ACHN (cell line): ENCODE measurements around the gene ZSWIM2.
A peak's percentile ranks its signal among the peaks of the same experiment; 100 is the strongest.
"Not testable (repeated sequence)": the region's sequence is repeated elsewhere in the genome, so short reads cannot be mapped to it uniquely, and the experiment has no call there.

Experiments
- DNase-seq: peaks from one replicate; pipeline ENCODE4 v3.0.0-alpha.2; 2015
- in situ Hi-C: cut with HindIII; loops from 2 replicates; pipeline ENCODE4 v1.10.0; 2017; ENCODE audit warnings: low sequenced_read_pairs, low pct_ligation_motif_present, low pct_unique_long_range_greater_than_20kb

Gene ZSWIM2, protein sequence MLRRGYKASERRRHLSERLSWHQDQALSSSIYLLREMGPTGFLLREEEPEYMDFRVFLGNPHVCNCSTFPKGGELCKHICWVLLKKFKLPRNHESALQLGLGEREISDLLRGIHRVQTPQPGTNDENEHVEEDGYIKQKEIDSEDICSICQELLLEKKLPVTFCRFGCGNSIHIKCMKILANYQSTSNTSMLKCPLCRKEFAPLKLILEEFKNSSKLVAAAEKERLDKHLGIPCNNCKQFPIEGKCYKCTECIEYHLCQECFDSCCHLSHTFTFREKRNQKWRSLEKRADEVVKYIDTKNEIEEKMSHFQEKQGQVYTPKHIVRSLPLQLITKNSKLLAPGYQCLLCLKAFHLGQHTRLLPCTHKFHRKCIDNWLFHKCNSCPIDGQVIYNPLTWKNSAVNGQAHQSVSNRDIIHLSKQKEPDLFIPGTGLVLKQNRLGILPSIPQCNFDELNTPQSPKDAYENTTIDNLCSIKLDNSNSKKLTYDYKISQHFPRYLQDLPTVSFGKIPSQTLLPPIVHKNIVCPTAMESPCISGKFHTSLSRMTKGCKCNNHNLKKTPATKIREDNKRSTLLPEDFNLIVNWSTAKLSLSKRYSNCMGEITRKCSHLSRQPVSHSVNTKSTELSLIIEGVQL

DNA sequence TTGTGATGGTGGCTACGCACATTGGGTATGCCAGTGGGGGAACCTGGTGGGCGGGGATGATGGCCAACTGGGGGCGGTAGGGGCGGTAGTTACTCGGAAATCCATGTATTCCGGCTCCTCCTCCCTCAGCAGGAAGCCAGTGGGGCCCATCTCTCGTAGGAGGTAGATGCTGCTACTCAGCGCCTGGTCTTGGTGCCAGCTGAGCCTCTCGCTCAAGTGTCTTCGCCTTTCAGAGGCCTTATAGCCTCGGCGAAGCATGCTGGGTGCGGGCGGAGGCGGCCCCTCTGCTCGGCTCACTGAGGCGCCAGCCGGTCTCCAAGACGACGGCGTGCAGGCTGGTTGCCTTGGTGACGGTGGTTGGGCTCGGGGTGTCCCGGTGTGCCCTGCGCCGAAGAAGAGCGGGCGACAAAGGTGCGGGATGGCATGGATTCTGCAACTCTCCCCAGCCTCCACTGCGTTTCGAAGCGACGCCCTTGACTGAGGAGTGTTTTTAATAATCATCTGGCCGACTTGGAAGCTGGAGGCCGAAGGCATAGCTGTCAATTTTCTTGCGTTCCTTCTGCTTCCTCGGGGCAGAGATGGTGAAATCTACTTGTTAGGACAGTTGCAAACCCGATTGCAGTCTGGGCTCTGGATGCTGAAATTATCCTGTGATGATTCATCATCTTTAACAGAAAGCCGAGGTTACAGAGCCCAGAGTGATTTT lies at the start of gene ZSWIM2:
Gene ZSWIM2 (minus strand): TSS at position 298 of the 706 bp plus-strand sequence. CDS start 40 bp downstream, at position 258.
- in situ Hi-C loops, result no loop called here

DNA sequence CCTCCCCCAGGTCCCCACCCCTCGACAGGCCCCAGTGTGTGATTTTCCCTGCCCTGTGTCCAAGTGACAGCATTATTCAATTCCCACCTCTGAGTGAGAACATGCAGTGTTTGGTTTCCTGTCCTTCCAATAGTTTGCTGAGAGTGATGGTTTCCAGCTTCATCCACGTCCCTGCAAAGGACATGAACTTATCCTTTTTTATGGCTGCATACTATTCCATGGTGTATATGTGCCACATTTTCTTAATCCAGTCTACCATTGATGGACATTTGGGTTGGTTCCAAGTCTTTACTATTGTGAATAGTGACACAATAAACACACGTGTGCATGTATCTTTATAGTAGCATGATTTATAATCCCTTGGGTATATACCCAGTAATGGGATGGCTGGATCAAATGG lies 47.2 kb upstream of the ZSWIM2 start:
- DNase-seq, in situ Hi-C loops: not testable (repeated sequence)

More for the DNA sequence above, at the start of gene ZSWIM2:
- DNase-seq, result peak; percentile 84

GRCh38 chr2:186895451-186895850 lies 46.5 kb upstream of the ZSWIM2 start:
- DNase-seq, result no peak
- in situ Hi-C loops, result no loop called here

DNA sequence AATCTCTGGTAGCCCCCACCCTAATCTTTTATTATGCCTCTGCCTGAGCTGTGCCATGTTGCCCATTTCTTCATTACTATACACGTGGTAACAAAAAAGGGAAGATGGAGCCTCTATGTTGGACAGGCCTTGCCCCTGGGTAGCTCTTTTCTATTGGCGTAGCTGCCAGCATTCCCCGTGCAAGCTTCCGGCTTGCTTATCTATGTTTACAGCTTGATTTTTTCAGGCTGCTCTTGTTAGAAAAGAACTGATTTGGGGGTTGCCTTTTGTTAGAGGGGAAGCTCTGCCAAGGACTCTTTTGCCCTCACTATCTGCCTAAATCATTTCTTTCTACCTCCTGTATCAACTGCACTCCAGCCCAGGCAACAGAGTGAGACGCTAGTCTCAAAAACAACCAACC lies 45.5 kb upstream of the ZSWIM2 start:
- in situ Hi-C loops, result no loop called here
- no peak for DNase-seq

DNA sequence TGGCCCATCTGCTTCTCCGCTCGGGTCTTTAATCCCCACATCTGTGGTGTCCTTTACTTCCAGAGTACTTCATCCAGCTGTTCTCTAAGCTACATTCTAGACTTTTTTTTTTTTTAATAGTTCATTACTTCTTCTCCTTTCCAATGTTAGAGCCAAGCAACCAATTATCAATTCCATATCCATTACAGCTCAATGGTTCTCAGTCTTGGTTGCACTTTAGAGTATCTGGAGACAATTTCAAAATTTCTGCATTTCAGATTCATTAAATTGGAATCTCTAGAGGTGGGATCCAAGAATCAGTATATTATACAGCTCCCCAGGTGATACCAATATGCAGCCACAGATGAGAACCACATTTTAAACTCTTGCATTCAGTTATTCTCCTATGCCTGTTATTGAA lies 43.9 kb upstream of the ZSWIM2 start:
- in situ Hi-C loops, result no loop called here
- no peak for DNase-seq

DNA sequence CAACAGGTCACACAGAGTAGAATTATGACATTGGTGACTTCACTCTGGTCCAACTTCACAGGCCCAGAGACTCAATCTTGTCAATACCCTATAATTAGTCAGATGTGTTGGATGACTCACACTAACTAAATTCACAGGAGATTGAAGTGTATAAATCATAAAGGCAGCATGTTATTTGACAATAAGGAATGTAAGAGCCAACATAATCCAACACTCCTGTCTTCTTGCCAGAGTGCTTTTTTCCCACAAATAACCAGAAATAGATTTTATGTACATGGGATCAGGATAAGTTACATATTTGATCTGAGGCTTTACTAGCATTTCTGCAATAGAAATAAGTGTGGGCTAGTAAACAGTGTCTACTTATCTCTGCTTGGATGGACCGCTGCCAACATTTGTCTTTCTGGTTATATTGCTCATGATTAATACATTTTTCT lies 42.2 kb upstream of the ZSWIM2 start:
- no peak for DNase-seq

GRCh38 chr2:186889101-186889879 lies 40.3 kb upstream of the ZSWIM2 start:
- in situ Hi-C loops, result no loop called here
- no peak for DNase-seq

More for the DNA sequence above, 42.2 kb upstream of the ZSWIM2 start:
- in situ Hi-C loops, result no loop called here

DNA sequence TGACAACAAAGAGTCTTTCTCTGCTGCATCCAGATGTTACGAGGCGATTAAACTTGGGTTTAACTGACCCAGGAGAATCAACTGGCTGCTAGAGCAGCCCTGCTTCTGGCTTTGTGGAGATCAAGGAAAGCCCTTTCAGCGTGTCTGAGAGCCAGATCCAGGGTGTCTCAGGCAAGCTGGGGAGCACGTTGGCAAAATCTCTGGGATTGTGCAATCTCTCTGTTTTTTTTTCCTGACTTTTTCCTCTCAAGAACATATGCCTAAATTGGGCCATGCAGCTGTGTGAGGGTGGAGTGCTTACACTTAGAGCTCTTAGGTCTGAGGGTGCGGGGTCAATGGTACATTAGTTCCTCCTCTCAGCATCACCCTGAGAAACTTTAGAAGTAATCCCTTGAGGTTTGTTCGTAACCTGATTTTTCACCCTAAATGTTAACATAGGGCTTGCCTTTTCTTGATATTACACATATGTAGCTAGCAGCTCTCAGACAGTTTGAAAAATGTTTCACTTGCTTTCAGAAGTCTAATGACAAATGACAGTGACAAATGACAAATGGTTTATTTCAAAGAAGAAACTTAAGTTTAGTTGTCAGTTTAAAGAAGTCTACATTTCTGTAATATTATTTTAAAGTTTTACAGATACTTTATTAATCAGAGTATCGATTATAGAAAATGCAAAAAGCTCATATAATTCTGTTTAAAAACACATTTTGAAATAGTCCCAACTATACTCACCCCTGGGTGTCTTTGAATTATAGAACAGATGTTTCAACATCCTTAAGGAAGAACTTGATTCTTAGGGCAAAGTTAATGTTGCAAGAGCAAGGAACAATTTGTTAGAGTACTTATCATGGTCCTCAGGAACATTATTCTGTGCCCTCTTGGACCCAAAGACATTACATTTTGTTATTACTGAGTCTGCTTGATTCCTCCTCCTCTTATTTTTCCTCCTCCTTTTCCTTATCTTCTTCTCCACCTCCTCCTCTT lies 38.4 kb upstream of the ZSWIM2 start:
- DNase-seq, result no peak
- in situ Hi-C loops, result no loop called here

DNA sequence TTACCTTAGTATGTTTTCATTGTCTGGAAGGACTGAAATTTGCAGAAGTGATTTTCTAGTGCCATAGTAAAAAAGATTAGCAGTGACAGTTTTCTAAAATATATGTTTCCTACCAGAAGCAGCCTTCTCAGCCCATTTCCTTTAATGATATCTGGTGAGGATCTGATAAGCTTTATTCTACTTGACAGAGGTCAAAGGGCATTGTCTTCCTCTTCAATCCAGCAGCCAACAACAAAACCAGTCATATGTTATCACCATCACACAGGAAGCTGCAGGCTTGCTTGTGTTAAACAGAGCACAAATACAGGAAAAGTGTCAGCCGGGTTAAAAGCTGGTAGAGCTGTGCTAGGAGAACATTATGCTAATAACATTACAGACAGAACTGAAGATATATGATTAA lies 35.6 kb upstream of the ZSWIM2 start:
- DNase-seq, result no peak
- in situ Hi-C loops, result no loop called here

DNA sequence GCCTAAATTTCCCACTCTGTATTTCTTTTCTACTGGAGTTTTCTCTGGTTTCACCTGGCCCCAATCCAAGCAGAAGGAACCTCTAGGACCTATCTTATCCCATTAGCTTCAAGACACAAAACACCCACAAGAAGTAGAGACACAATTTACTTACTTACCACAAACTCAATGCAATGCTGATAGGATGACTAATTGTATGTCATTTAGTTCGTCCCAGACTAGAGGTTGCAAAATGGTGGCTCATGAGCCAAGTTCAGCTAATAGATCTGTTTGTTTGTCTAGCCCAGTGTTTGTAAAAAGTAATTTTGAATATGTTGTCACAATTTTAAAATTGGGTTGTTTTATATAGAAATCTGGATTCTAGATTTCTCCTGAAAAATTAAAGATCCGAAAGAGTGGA lies 34.7 kb upstream of the ZSWIM2 start:
- no peak for DNase-seq
- in situ Hi-C loops, result no loop called here

GRCh38 chr2:186882511-186883071 lies 33.6 kb upstream of the ZSWIM2 start:
- in situ Hi-C loops, result no loop called here
- DNase-seq, result no peak

DNA sequence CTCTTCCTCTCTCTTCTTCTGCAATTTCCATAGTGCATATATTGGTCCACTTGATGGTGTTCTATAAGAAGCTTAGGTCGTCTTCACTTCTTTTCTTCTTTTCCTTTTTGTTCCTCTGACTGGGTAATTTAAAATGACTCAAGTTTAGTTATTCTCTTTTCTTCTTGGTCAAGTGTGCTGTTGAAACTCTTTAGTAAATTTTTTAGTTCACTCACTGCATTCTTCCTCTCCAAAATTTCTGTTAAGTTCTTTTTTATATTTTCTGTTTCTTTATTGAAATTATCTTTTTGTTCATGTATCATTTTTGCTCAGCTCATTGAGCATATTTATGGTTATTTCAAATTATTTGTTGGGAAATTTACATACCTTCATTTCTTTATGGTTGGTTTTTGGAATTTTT lies 32.7 kb upstream of the ZSWIM2 start:
- in situ Hi-C loops, result no loop called here
- no peak for DNase-seq

GRCh38 chr2:186879312-186879711 lies 30.3 kb upstream of the ZSWIM2 start:
- in situ Hi-C loops, result no loop called here
- no peak for DNase-seq

GRCh38 chr2:186874713-186875112 lies 25.7 kb upstream of the ZSWIM2 start:
- in situ Hi-C loops, result loop anchor here (25.0 kb wide), 1 partner anchor 588 kb away; no protein-coding TSS in a partner anchor
- DNase-seq, result no peak

GRCh38 chr2:186871881-186872280 lies 22.9 kb upstream of the ZSWIM2 start:
- in situ Hi-C loops, result loop anchor here (25.0 kb wide), 1 partner anchor 590 kb away; no protein-coding TSS in a partner anchor
- DNase-seq, result no peak

DNA sequence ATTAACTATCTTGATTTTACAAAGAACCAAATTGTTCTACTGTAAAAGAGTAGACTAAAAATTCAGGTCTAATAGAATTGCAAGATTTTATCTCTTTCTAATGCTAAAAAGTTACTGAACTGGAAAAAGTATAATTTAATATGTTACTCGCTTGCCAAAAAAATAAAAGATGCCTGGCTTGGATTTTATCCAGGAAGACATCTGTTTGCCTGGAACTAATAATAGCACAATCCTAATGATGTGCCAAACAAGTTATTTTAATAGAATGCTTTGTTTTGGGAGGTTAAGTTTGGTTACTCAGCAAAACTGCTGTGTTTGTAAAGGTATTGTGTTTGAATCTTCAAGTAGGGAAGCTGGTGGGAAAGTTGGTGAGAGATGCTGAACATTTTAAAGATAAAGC lies 19.4 kb upstream of the ZSWIM2 start:
- in situ Hi-C loops, result loop anchor here (25.0 kb wide), 1 partner anchor 594 kb away; no protein-coding TSS in a partner anchor
- no peak for DNase-seq
